Measurements from ENCODE around the gene GNAI3. TPM values are rescaled to one million over a fixed set of nuclear protein-coding genes. Genes with fewer than 3 reads are reported as not detected.

The GNAI3 gene
- total and polyA plus RNA-seq, 12 donors = 1.6 to 3.6 (median 2.7) TPM

DNA sequence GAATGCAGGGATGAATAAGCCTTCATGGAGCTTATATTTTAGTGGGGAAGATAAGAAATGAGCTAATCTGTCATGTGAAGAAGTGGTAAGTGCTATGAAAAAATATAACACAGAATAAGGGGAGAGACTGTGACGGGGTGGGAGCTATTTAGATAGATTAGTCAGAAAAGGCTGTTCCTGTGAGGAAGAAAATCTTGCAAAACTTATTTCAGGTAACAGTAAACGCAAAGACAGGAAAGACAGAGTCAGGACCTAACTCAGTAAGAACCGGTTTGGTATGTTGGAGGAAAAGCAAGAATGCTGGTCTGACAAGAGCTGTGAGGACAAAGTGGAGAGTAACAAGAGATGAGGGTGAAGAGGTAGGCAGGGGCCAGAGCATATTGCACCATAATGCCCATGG, 22.0 kb downstream of the GNAI3 start:
- H3K9me3 ChIP-seq = no peaks in the 10 kb centered on the region
- peaks cover 0 to 18% (median 0%) of the 10 kb centered on the region in 9 donors for H3K36me3 ChIP-seq
- DNase-seq (no peak), ATAC-seq (peak in 6 of 8 donors; percentile 59 to 72 (median 66))
- H3K27me3 ChIP-seq = no peaks in the 10 kb centered on the region
- peaks cover 2 to 98% (median 78%) of the 10 kb centered on the region in 9 donors for H3K4me1 ChIP-seq
- 33 to 42% methylated on average over 3 of the region's 3 CpGs for WGBS, 2 donors
- intact Hi-C loops (cut with DNase I) = no loop called here
- H3K4me3 ChIP-seq = no peak overlapping the region
- TF ChIP-seq, protein P1, sequence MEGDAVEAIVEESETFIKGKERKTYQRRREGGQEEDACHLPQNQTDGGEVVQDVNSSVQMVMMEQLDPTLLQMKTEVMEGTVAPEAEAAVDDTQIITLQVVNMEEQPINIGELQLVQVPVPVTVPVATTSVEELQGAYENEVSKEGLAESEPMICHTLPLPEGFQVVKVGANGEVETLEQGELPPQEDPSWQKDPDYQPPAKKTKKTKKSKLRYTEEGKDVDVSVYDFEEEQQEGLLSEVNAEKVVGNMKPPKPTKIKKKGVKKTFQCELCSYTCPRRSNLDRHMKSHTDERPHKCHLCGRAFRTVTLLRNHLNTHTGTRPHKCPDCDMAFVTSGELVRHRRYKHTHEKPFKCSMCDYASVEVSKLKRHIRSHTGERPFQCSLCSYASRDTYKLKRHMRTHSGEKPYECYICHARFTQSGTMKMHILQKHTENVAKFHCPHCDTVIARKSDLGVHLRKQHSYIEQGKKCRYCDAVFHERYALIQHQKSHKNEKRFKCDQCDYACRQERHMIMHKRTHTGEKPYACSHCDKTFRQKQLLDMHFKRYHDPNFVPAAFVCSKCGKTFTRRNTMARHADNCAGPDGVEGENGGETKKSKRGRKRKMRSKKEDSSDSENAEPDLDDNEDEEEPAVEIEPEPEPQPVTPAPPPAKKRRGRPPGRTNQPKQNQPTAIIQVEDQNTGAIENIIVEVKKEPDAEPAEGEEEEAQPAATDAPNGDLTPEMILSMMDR (IDR thresholded peaks at IDR 0.05) = no peak
- H3K27ac ChIP-seq = peak overlapping the region in 6 of 10 donors; percentile 3 to 57 (median 46)

DNA sequence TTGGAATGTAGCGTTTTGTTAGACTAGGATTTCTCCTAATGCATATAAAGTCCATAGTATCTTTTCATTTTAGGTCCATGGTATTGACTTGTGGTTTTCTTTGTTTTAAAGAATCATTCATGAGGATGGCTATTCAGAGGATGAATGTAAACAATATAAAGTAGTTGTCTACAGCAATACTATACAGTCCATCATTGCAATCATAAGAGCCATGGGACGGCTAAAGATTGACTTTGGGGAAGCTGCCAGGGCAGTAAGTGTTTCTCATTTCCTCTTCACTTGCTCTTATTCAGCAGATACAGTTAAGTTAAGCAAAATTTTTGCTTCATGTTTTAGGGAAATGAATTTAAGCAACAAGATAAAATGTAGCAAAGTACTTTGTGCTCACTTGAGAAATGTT, 25.4 kb downstream of the GNAI3 start:
- intact Hi-C loops (cut with DNase I) = no loop called here
- Histone ChIP-seq H3K4me3 (no peak overlapping the region), H3K27me3 (no peaks in the 10 kb centered on the region), H3K36me3 (peaks cover 0 to 50% (median 0%) of the 10 kb centered on the region in 9 donors), H3K27ac (peak overlapping the region in 2 of 10 donors; percentile 37 to 61), H3K4me1 (peaks cover 2 to 68% (median 48%) of the 10 kb centered on the region in 9 donors), H3K9me3 (no peaks in the 10 kb centered on the region)
- DNase-seq = no peak
- peak in 2 of 8 donors; percentile 29 to 47 for ATAC-seq
- TF ChIP-seq, protein P1 (IDR thresholded peaks at IDR 0.05) = no peak
- WGBS, 2 donors = 56 to 58% methylated on average over 2 of the region's 2 CpGs

DNA sequence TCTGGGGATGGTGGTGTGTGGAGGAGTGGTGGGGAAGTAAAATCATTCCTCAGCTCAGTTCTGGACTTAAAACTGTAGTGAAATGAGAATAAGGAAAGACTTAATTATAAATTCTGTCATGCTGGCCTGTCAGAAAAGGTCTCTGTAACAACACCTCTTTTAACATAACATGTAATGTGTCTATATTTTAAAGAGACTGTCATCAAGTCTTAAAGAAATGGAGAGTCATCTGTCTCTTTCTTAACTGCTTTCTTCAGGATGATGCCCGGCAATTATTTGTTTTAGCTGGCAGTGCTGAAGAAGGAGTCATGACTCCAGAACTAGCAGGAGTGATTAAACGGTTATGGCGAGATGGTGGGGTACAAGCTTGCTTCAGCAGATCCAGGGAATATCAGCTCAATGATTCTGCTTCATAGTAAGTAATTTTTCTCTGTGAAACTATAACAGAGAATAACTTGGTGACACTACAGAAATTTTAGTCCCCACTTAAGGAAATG, 30.6 kb downstream of the GNAI3 start:
- Histone ChIP-seq H3K36me3 (peaks cover 0 to 99% (median 8%) of the 10 kb centered on the region in 9 donors), H3K27ac (peak overlapping the region in 2 of 10 donors; percentile 10 to 32), H3K9me3 (no peaks in the 10 kb centered on the region), H3K4me1 (peaks cover 0 to 28% (median 16%) of the 10 kb centered on the region in 9 donors), H3K27me3 (no peaks in the 10 kb centered on the region), H3K4me3 (no peak overlapping the region)
- TF ChIP-seq, protein P1 (IDR thresholded peaks at IDR 0.05) = no peak
- intact Hi-C loops (cut with DNase I) = loop anchor here in 1 of 10 donors (2.0 kb wide), 1 partner anchor 18 kb away; no protein-coding TSS in a partner anchor
- DNase-seq (no peak), ATAC-seq (no peak)
- WGBS, 2 donors = 72 to 73% methylated on average over 3 of the region's 3 CpGs

DNA sequence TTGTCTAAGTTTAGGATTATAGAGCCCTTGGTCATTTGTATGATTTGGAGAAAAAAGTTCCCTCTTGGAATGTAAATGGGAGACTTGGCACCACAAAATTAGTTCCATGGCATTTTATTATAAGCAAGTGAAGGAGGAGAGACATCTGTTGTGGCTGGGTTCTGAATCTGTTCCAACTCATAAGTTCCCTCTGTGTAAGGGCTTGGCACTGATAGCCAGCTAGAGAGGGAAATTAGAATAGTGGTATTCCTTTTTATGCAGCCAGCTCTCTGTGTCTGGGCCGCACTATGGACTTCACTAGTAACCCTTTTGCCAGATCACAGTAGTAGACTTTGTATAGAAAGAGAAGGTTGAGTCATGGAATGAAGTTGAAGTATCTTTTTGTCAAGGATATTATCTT, 31.1 kb downstream of the GNAI3 start:
- intact Hi-C loops (cut with DNase I) = loop anchor here in 1 of 10 donors (2.0 kb wide), 1 partner anchor 19 kb away; no protein-coding TSS in a partner anchor
- ATAC-seq (peak in 6 of 8 donors; percentile 48 to 86 (median 74)), DNase-seq (peak in 1 of 2 donors; percentile 19)
- H3K4me3 ChIP-seq = no peak overlapping the region
- H3K27me3 ChIP-seq = no peaks in the 10 kb centered on the region
- TF ChIP-seq, protein P1 (IDR thresholded peaks at IDR 0.05) = no peak
- H3K36me3 ChIP-seq = peaks cover 0 to 99% (median 8%) of the 10 kb centered on the region in 9 donors
- no peak overlapping the region for H3K27ac ChIP-seq
- 56 to 73% methylated on average over 1 of the region's 1 CpG for WGBS, 2 donors
- H3K4me1 ChIP-seq = peaks cover 0 to 23% (median 11%) of the 10 kb centered on the region in 9 donors
- no peaks in the 10 kb centered on the region for H3K9me3 ChIP-seq
